GF-D8 (cell line): ENCODE results near the gene SMAD7.

Experiments
- DNase-seq: peaks from one replicate; lab custom pipeline; 2025; lab: John Stamatoyannopoulos, UW

The SMAD7 gene

GRCh38 chr18:48944634-48945033 lies 6.1 kb downstream of the SMAD7 start:
- DNase-seq: no peak

- no peak for DNase-seq
These were observed 6.8 kb downstream of the SMAD7 start for GRCh38 chr18:48943736-48944527.

DNA sequence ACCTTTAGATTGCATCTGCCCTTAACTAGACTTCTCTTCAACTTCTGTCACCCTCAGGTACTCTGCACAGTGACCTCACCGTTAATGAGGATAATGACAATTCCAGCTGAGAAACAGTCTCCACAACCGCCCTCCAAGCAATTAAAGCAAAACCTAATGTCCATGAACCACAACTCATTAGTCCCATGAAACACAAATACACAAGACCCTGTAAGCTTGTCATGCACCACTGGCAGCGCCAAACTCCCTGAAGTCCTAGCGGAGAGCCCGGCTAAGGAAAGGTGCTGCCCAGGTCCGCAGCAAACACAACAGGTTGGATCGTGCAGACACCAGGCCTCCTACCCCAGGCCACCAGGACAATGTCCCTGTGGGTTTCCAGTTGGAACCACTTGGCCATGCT lies 7.4 kb downstream of the SMAD7 start:
- DNase-seq: no peak

DNA sequence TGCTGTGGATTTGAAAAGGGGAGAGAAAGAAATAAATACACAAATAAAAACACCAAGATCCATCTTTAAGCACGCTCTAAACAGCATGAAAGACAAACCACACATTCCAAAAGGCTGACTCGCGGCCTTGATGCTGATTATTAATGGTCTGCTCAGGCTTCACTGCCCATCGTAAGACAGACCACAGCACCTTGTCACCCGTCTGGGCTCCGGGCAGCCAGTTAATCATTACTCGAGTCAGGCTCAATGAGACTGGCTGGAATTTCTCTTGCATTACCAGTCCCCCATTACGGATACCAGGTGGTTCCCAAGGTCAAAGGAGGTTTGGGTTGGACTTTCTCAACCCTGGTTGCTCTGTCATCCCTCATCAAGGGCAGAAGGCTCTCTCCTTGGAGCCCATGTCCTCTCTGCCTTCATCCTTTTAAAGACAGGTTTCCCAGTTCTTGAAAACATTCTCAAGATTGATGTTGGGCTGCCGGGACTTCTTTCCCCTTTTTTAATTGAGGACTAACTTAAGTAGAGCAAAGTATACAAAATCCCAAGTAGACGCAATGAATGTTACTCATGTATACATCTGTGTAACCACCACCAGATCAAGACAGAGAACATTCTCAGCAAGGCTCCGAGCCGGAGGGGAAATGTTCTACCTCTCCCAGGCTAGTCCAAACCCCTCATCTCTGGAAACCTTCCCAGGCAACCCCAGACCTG lies 8.1 kb downstream of the SMAD7 start:
- no peak for DNase-seq

- no peak for DNase-seq
These were observed 8.7 kb downstream of the SMAD7 start for GRCh38 chr18:48942086-48942485.

DNA sequence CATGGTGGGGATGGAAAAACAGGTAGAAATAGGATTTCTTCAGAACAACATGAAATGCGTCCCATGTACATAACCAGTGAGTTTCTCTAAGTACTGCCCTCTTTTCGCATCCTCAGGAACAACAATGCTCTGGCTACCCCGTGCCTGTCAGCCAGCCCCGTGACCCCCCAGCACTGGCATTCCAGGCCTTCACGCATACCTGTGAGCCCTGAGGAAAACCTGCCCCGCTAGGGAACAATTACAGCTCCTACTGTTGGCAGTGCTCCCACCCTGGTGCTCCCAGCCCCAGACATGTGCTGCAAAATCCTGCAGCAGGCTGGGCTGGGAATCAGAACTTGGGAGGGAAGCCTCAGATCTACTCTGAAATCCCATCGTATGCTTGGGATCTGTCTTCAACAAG lies 9.1 kb downstream of the SMAD7 start:
- no peak for DNase-seq

DNA sequence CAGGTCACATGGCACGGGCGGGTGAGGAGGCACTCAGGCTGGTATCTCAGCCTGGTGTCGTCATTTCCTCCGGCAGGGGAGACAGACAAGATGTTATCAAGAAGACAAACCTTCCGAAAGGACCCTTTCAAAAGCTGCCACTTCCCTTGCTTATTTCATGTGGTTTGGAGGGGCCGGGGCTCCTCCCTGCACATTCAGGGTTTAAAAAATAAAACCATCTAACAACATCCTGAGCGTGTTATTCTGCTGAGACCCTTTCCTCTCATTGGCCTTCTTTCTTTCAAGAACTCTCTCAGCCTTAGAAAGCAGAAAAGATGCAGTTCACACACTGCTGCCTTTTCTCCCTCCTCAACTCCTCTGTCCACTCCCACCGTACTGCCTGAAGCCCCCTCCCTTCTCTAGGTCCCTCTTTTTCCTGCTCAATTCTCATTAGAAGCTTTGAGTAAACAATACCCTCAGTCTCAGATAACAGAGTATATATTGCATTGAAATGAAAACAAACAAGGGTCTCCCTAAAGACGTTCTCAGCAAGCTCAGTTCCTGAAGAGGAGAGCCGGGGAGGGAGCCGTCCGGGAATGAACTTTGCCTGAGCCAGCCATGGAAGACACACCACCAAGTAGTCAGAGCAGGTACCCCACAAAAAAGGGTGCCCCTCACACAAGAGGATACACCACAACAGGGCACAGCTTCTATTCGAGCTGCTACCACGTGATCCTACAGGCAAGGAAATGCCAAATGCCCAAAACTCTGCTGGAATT lies 9.7 kb downstream of the SMAD7 start:
- DNase-seq: peak; percentile 88

- DNase-seq: no peak
These were observed 11.3 kb downstream of the SMAD7 start for GRCh38 chr18:48939205-48940097.

DNA sequence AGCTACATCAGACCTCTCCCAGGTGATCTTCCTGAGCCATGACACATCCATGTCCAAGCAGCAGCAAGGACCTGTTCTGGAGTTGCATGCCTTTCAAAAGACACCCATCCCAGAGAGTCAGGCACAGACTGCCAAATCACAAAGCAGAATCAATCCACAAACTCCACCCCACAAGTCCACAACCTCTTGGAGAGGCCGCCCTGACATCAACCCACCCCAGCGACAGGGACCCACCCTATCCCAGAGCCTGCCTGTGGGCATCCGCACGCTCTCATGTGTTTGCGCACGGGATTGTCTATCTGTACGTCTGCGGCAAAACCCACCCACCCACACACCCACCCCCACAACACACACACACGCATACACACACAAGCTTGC lies 11.9 kb downstream of the SMAD7 start:
- no peak for DNase-seq

GRCh38 chr18:48937869-48938750 lies 12.7 kb downstream of the SMAD7 start:
- no peak for DNase-seq

DNA sequence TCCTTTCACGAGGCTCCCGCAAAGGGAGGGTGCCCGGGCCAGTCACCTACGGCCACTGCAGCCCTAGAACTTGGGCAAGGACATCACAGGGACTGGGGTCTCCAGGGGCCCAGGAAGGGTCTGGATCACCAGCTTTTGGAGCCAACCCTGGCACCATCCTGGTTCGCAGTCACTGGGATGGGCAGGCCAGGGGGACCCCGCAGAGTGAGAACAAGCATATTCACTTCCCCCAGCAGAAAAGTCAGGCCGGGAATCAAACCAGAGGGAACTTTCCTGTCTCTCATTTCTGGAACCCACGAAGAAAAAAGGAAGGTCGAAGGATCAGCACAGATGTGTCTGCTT lies 15.4 kb downstream of the SMAD7 start:
- no peak for DNase-seq

DNA sequence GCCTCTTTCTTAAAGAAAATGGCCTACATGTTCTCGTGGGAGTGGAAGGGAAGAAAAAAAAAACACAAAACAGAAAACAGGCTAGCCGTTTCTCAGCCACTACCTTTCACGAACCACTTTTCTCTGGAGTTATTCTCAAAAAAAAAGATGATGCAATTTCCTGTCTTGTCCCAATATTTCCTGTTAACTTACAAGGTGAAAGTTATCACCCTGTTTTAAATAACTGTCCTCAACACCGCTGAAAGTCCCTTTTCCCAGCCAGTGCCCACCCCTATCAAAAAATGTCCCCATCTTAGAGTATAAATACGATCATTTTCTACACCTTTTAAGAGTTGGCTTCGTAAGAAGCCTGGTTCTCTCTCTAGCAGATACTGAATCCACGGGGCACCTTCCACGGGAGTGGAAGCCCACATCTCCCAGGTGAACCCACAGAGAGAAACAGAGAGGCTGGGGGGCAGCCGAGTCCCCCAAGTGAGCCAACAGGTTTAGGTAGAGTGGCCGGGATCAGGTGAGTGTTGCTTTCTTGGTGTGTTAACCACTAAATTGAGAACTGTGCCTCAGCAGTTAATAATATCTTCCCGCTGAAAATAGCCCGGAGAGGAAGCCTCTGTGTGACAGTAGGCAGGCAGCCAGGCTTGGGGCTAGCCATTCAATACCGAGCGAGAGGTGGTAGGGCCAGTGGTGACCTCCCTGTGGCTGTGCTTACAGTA lies 15.9 kb downstream of the SMAD7 start:
- DNase-seq: peak; percentile 85

DNA sequence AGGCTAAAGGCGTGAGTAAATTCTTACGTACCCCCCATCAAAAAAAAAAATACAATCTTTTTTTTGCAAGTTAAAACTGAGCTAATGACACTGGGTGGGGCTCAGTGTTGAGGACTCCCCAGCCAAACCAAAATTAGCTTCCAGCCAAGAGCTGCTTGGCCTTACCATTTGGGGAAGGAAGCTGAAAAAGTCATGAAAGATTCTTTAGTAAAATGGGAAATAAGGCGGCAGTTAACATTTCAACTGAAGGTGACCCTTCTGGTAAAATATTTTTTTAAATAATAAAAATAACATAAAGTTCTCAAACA lies 16.4 kb downstream of the SMAD7 start:
- DNase-seq: no peak

DNA sequence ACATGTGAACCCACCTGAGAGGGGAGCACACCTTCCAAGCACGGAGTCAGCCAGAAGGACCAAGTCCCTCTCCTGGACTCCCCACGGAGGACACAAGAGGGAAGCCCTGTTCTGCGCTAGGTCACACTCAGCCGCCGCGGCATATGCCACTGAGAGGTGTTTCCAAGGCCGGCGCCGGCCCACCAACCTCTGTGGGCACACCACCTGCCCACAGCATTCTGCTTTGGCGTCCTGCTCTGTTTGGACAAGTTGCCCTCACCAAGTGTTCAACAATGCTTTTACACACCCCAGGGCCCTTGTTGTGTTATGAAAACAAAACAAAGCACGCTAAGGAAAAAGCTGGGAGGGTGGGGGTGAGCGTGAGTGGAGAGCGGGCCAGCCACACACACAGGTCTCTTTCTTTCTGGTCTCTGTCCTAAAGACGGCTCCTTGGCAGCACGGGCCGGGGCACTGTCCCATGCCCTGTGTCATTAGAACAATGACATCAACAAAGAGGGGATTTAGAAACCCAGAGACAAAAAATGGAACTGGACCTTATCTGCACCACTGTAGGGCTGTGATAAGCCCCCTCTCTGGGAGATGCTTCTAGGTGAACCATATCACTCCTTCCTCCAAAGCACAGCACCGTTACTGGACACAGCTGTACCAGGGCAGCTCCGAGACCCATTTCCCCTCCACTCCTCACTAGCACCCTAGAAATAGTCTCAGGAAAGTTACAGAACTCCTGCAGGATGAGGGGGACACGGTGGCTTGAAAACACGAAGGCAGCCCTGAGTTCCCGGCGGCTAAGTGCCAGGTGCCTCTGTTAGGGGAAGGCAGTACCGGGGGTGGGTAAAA lies 17.0 kb downstream of the SMAD7 start:
- no peak for DNase-seq

GRCh38 chr18:48932822-48933510 lies 17.8 kb downstream of the SMAD7 start:
- peak; percentile 83 for DNase-seq

DNA sequence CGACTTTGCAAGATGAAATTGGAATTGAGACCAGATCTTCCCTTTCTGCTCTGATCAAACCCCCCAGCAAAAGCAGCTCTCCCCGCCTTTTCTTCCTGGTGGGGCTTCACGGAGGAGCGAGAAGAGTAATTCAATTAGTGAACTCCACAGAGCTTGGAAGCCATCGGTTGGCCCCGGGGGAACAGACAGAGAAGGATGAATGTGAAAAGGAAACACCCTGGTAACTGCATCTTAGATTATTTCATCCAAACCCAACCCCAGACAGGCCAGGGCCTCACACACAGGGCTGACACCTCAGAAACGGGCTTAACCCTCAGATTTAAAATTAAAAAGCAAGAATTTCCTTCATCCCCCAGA lies 18.3 kb downstream of the SMAD7 start:
- DNase-seq: no peak

DNA sequence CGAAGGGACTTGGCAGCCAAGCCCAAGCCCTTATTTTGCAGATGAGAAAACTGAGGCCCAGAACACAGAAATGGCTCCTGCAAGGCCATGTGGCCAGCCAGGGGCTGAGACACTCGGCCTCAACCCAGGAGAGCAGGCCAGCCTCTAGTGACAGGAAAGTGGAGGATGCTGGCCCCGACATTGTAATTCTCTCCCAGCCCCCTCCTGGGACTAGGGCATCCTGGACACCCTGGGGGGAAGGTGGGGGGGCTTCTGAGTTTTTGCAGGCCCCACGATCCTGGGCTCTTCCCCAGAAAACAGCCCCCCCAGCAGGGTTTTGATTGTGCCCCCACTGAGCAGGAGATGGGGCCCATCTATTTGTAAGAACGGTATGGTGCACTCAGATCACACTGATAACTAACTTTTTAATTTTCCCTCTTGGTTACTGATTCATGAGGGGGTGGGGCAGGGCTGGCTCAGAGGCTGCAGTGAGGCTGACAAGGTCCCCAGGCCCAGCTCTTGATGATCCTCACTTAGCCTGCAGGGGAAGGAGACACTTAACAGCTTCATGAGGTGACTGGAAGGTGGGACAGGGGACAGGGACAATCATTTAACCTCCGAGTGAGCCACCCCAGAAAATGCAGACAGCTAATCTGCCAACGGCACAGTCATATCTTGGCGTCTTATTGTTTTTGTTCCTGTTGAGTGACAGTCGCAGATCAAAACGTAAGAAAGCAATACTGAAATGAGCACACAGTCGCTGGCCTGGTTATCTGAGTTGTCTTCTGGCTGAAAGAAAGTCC lies 18.9 kb downstream of the SMAD7 start:
- no peak for DNase-seq

- DNase-seq: no peak
These were observed 19.8 kb downstream of the SMAD7 start for GRCh38 chr18:48930926-48931325.
